ENCODE data around the gene CCDC3.

DNA sequence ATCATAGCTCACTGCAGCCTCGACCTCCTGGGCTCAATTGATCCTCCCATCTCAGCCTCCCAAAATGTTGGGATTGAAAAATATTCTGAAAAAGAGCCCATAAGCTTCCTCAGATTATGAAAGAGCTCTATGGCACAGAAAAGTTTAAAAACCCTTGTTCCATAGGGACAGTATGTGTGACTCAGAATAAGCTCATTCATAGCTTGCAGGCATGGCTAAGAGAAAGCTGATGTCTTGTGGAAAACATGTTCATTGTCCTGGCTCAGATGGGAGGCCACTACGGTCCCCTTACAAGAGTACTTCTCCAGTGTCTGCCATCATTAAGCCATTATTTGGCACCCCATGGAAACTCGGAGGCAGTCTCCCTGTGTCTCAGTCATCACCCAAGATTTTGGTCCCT is 64.0 kb downstream of the CCDC3 start:
- TF ChIP-seq, protein P1, sequence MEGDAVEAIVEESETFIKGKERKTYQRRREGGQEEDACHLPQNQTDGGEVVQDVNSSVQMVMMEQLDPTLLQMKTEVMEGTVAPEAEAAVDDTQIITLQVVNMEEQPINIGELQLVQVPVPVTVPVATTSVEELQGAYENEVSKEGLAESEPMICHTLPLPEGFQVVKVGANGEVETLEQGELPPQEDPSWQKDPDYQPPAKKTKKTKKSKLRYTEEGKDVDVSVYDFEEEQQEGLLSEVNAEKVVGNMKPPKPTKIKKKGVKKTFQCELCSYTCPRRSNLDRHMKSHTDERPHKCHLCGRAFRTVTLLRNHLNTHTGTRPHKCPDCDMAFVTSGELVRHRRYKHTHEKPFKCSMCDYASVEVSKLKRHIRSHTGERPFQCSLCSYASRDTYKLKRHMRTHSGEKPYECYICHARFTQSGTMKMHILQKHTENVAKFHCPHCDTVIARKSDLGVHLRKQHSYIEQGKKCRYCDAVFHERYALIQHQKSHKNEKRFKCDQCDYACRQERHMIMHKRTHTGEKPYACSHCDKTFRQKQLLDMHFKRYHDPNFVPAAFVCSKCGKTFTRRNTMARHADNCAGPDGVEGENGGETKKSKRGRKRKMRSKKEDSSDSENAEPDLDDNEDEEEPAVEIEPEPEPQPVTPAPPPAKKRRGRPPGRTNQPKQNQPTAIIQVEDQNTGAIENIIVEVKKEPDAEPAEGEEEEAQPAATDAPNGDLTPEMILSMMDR (IDR thresholded peaks at IDR 0.05; ENCODE audit: low read depth, low read length) = no peak
- TF ChIP-seq POLR2A (IDR thresholded peaks at IDR 0.05; ENCODE audit: extremely low read depth, insufficient read length) = no peak
- TF ChIP-seq, protein P2, sequence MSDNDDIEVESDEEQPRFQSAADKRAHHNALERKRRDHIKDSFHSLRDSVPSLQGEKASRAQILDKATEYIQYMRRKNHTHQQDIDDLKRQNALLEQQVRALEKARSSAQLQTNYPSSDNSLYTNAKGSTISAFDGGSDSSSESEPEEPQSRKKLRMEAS (IDR thresholded peaks at IDR 0.05; ENCODE audit: low read depth, low read length) = no peak

Data from NB4 (cell line).